Stimulated activated CD4-positive, alpha-beta T cell treated with anti-CD3 and anti-CD28 coated beads, Interleukin-2, amount 100 ng/mL, for 4 hours (primary cell): ENCODE results near the gene SMIM44.
"Not testable (repeated sequence)": the region's sequence is repeated elsewhere in the genome, so short reads cannot be mapped to it uniquely, and the experiment has no call there.

Experiments
- DNase-seq: peaks from one replicate; pipeline ENCODE4 v3.0.0-alpha.2; 2020; ENCODE audit warnings: low read depth

The SMIM44 gene

GRCh38 chr19:3483226-3483628, at the start of gene SMIM44:
Gene SMIM44, minus strand, starts transcription at chr19:3483441. Its CDS starts 38 bp downstream, at chr19:3483403.
- no peak for DNase-seq

GRCh38 chr19:3533033-3533432, 49.8 kb upstream of the SMIM44 start:
- no peak for DNase-seq

GRCh38 chr19:3532154-3532786, 49.0 kb upstream of the SMIM44 start:
- no peak for DNase-seq

GRCh38 chr19:3531716-3532115, 48.5 kb upstream of the SMIM44 start:
- DNase-seq = no peak

GRCh38 chr19:3530389-3530788, 47.1 kb upstream of the SMIM44 start:
- DNase-seq = no peak

- DNase-seq = not testable (repeated sequence)
These were observed 46.1 kb upstream of the SMIM44 start for GRCh38 chr19:3529299-3529698.

GRCh38 chr19:3528539-3529211, 45.4 kb upstream of the SMIM44 start:
- DNase-seq = no peak

GRCh38 chr19:3528080-3528479, 44.8 kb upstream of the SMIM44 start:
- no peak for DNase-seq

- DNase-seq = no peak
These were observed 44.1 kb upstream of the SMIM44 start for GRCh38 chr19:3527238-3527910.

- DNase-seq = no peak
These were observed 43.4 kb upstream of the SMIM44 start for GRCh38 chr19:3526507-3527237.

- no peak for DNase-seq
These were observed 41.7 kb upstream of the SMIM44 start for GRCh38 chr19:3524904-3525451.

- no peak for DNase-seq
These were observed 41.0 kb upstream of the SMIM44 start for GRCh38 chr19:3524078-3524842.

GRCh38 chr19:3523361-3524077, 40.3 kb upstream of the SMIM44 start:
- no peak for DNase-seq

GRCh38 chr19:3522421-3523360, 39.5 kb upstream of the SMIM44 start:
- no peak for DNase-seq

- DNase-seq = no peak
These were observed 37.8 kb upstream of the SMIM44 start for GRCh38 chr19:3521104-3521445.

GRCh38 chr19:3520166-3521103, 37.2 kb upstream of the SMIM44 start:
- no peak for DNase-seq

- no peak for DNase-seq
These were observed 35.9 kb upstream of the SMIM44 start for GRCh38 chr19:3519126-3519525.

GRCh38 chr19:3518659-3519058, 35.4 kb upstream of the SMIM44 start:
- no peak for DNase-seq

GRCh38 chr19:3518255-3518654, 35.0 kb upstream of the SMIM44 start:
- no peak for DNase-seq
